HUES6 (cell line): ENCODE data around the gene SAFB.

Source experiments
- H3K27ac ChIP-seq: 2 replicates; pipeline ENCODE4 v1.7.0; 2013; ENCODE audit warnings: low read depth, mild to moderate bottlenecking, low read length, inconsistent platforms
- H3K27me3 ChIP-seq: 2 replicates; pipeline ENCODE4 v1.6.1; 2013; ENCODE audit warnings: low read length; ENCODE audit not compliant: control insufficient read depth, insufficient read depth
- H3K36me3 ChIP-seq: 2 replicates; pipeline ENCODE4 v1.6.1; 2013; ENCODE audit warnings: low read length; ENCODE audit not compliant: control insufficient read depth, insufficient read depth
- H3K4me1 ChIP-seq: 2 replicates; pipeline ENCODE4 v1.6.1; 2013; ENCODE audit warnings: low read length; ENCODE audit not compliant: control insufficient read depth, insufficient read depth
- H3K4me3 ChIP-seq: 2 replicates; pipeline ENCODE4 v1.5.1; 2013; ENCODE audit warnings: low read depth, low read length
- H3K9ac ChIP-seq: one replicate; pipeline ENCODE4 v1.6.1; 2013; ENCODE audit warnings: mild to moderate bottlenecking, low read length
- H3K9me3 ChIP-seq: 2 replicates; pipeline ENCODE4 v1.6.1; 2013; ENCODE audit warnings: low read depth, low read length; ENCODE audit not compliant: control insufficient read depth, insufficient read depth

Gene SAFB

GRCh38 chr19:5703819-5704818 lies 81.2 kb downstream of the SAFB start:
- Histone ChIP-seq H3K4me1 (no peaks in the 10 kb centered on the region), H3K9ac (no peak overlapping the region), H3K4me3 (no peak overlapping the region), H3K9me3 (peaks cover 4% of the 10 kb centered on the region; the same call in 1 of the 2 replicates), H3K36me3 (peaks cover 79% of the 10 kb centered on the region), H3K27me3 (no peaks in the 10 kb centered on the region), H3K27ac (no peak overlapping the region)

GRCh38 chr19:5705552-5705951 lies 82.7 kb downstream of the SAFB start:
- H3K36me3 ChIP-seq = peaks cover 79% of the 10 kb centered on the region
- H3K27me3 ChIP-seq = no peaks in the 10 kb centered on the region
- no peaks in the 10 kb centered on the region for H3K4me1 ChIP-seq
- no peak overlapping the region for H3K4me3 ChIP-seq
- H3K9ac ChIP-seq = no peak overlapping the region
- no peak overlapping the region for H3K27ac ChIP-seq
- peaks cover 4% of the 10 kb centered on the region; the same call in 1 of the 2 replicates for H3K9me3 ChIP-seq

GRCh38 chr19:5706876-5707573 lies 84.1 kb downstream of the SAFB start:
- no peak overlapping the region for H3K27ac ChIP-seq

GRCh38 chr19:5707576-5708575 lies 85.0 kb downstream of the SAFB start:
- Histone ChIP-seq H3K27me3 (no peaks in the 10 kb centered on the region), H3K4me3 (no peak overlapping the region), H3K4me1 (no peaks in the 10 kb centered on the region), H3K36me3 (peaks cover 94% of the 10 kb centered on the region), H3K9ac (no peak overlapping the region), H3K27ac (no peak overlapping the region), H3K9me3 (peaks cover 4% of the 10 kb centered on the region; the same call in 1 of the 2 replicates)

More at GRCh38 chr19:5706876-5707573, 84.1 kb downstream of the SAFB start:
- no peaks in the 10 kb centered on the region for H3K4me1 ChIP-seq
- H3K4me3 ChIP-seq = no peak overlapping the region
- H3K9me3 ChIP-seq = peaks cover 4% of the 10 kb centered on the region; the same call in 1 of the 2 replicates
- H3K27me3 ChIP-seq = no peaks in the 10 kb centered on the region
- peaks cover 86% of the 10 kb centered on the region for H3K36me3 ChIP-seq
- H3K9ac ChIP-seq = no peak overlapping the region

- no peak overlapping the region for H3K27ac ChIP-seq
- peaks cover 85% of the 10 kb centered on the region for H3K36me3 ChIP-seq
- H3K9me3 ChIP-seq = no peaks in the 10 kb centered on the region
- no peak overlapping the region for H3K4me3 ChIP-seq
- no peak overlapping the region for H3K9ac ChIP-seq
- no peaks in the 10 kb centered on the region for H3K27me3 ChIP-seq
- H3K4me1 ChIP-seq = no peaks in the 10 kb centered on the region
These were observed 88.1 kb downstream of the SAFB start for GRCh38 chr19:5711025-5711424.

- no peak overlapping the region for H3K27ac ChIP-seq
- H3K9me3 ChIP-seq = no peaks in the 10 kb centered on the region
- peaks cover 78% of the 10 kb centered on the region for H3K36me3 ChIP-seq
- no peaks in the 10 kb centered on the region for H3K4me1 ChIP-seq
- H3K9ac ChIP-seq = no peak overlapping the region
- H3K27me3 ChIP-seq = no peaks in the 10 kb centered on the region
- no peak overlapping the region for H3K4me3 ChIP-seq
These were observed 88.9 kb downstream of the SAFB start for GRCh38 chr19:5711713-5712161.

- H3K27ac ChIP-seq = no peak overlapping the region
- no peak overlapping the region for H3K9ac ChIP-seq
- no peaks in the 10 kb centered on the region for H3K9me3 ChIP-seq
- no peak overlapping the region for H3K4me3 ChIP-seq
- H3K36me3 ChIP-seq = peaks cover 70% of the 10 kb centered on the region
- H3K4me1 ChIP-seq = no peaks in the 10 kb centered on the region
- no peaks in the 10 kb centered on the region for H3K27me3 ChIP-seq
These were observed 90.3 kb downstream of the SAFB start for GRCh38 chr19:5713228-5713627.

GRCh38 chr19:5714816-5715215 lies 91.9 kb downstream of the SAFB start:
- Histone ChIP-seq H3K4me1 (peaks cover 7% of the 10 kb centered on the region; the same call in 1 of the 2 replicates), H3K27ac (no peak overlapping the region), H3K9ac (no peak overlapping the region), H3K27me3 (no peaks in the 10 kb centered on the region), H3K9me3 (no peaks in the 10 kb centered on the region), H3K36me3 (peaks cover 61% of the 10 kb centered on the region), H3K4me3 (no peak overlapping the region)

- no peaks in the 10 kb centered on the region for H3K27me3 ChIP-seq
- H3K9me3 ChIP-seq = no peaks in the 10 kb centered on the region
- peaks cover 37% of the 10 kb centered on the region for H3K36me3 ChIP-seq
- no peak overlapping the region for H3K9ac ChIP-seq
- H3K4me3 ChIP-seq = no peak overlapping the region
- H3K4me1 ChIP-seq = peaks cover 7% of the 10 kb centered on the region; the same call in 1 of the 2 replicates
- H3K27ac ChIP-seq = no peak overlapping the region
These were observed 94.5 kb downstream of the SAFB start for GRCh38 chr19:5717215-5717935.
